MCF 10A (cell line): ENCODE results near the gene AFTPH. TPM values are rescaled to one million over a fixed set of nuclear protein-coding genes. Genes with fewer than 3 reads are reported as not detected.

Experiments used
- BruUV-seq: library from RNA; stranded (reverse); fragments of 400-500 nt; replicated peaks from 2 replicates; lab custom pipeline; 2021; lab: Mats Ljungman, UMichigan
- CTCF ChIA-PET: fragments of 300-600 bp; sonication (Branson Sonifier 250); formaldehyde crosslinking; extraction: SDS; loops from one replicate; lab custom pipeline; 2021; ENCODE audit warnings: antibody characterized with exemption, inconsistent platforms; lab: Yijun Ruan, JAX
- POLR2A ChIA-PET: fragments of 300-600, 350-650 bp; sonication (Branson Sonifier 250); formaldehyde crosslinking; extraction: SDS; loops from one replicate; lab custom pipeline; 2020; ENCODE audit warnings: antibody characterized with exemption, inconsistent platforms; lab: Yijun Ruan, JAX
- DNase-seq: peaks from one replicate; pipeline ENCODE4 v3.0.0-alpha.2; 2018; ENCODE audit not compliant: unreplicated experiment
- H3K27ac Mint-ChIP-seq: one replicate; pipeline ENCODE4 v1.8.0; 2022; ENCODE audit warnings: mild to moderate bottlenecking, low read depth, mixed read lengths; ENCODE audit not compliant: unreplicated experiment
- H3K27me3 Mint-ChIP-seq: one replicate; pipeline ENCODE4 v1.8.0; 2022; ENCODE audit warnings: mixed read lengths; ENCODE audit not compliant: insufficient read depth, unreplicated experiment
- H3K36me3 Mint-ChIP-seq: one replicate; pipeline ENCODE4 v1.8.0; 2022; ENCODE audit warnings: mild to moderate bottlenecking, moderate library complexity, mixed read lengths; ENCODE audit not compliant: insufficient read depth, unreplicated experiment
- H3K4me1 Mint-ChIP-seq: one replicate; pipeline ENCODE4 v1.8.0; 2022; ENCODE audit warnings: mixed read lengths; ENCODE audit not compliant: insufficient read depth, unreplicated experiment
- H3K4me3 Mint-ChIP-seq: one replicate; pipeline ENCODE4 v1.8.0; 2022; ENCODE audit warnings: mild to moderate bottlenecking, moderate library complexity, mixed read lengths; ENCODE audit not compliant: unreplicated experiment
- H3K9me3 Mint-ChIP-seq: one replicate; pipeline ENCODE4 v1.8.0; 2022; ENCODE audit warnings: mixed read lengths; ENCODE audit not compliant: unreplicated experiment
- intact Hi-C: fragments of 100-400 bp; cut with micrococcal nuclease; formaldehyde crosslinking; loops from 2 replicates; pipeline ENCODE4 v1.14.1; 2022
- total RNA-seq: library from RNA; stranded (reverse); gene quantifications from 2 replicates; pipeline ENCODE4 v1.2.3, GENCODE V29; 2022
- TF ChIP-seq, protein P1 (sequence below): fragments of 200-600 bp; IDR thresholded peaks from one replicate; pipeline ENCODE4 v1.8.0; 2022; ENCODE audit warnings: antibody characterized with exemption, mild to moderate bottlenecking; ENCODE audit not compliant: unreplicated experiment

Gene AFTPH
- total RNA-seq, 1 experiment from 2014 or later = 24.7 TPM

DNA sequence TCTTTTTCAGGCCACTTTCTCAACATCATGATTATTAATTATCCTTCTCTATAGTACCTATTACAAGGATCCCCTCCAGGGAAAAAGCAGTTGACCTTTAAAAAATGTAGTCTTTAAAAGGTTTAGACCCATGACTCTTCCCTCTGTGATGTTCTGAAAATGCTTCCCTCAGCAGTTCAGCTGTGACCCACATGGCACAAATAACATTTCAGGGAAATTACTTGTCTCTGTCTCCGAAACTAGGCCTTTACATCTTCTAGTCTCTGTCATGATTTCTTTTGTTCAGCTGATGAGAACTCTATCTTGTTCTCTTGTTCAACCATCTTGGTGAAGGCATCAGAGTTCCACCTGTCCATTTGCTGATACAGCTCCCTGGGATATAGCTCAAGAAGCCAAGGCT lies 41.9 kb upstream of the AFTPH start:
- POLR2A ChIA-PET = interaction anchor here (1.0 kb wide), 1 partner anchor 18 kb away, joined by 4 read pairs; no protein-coding TSS in a partner anchor
- intact Hi-C loops = no loop called here
- TF ChIP-seq, protein P1, sequence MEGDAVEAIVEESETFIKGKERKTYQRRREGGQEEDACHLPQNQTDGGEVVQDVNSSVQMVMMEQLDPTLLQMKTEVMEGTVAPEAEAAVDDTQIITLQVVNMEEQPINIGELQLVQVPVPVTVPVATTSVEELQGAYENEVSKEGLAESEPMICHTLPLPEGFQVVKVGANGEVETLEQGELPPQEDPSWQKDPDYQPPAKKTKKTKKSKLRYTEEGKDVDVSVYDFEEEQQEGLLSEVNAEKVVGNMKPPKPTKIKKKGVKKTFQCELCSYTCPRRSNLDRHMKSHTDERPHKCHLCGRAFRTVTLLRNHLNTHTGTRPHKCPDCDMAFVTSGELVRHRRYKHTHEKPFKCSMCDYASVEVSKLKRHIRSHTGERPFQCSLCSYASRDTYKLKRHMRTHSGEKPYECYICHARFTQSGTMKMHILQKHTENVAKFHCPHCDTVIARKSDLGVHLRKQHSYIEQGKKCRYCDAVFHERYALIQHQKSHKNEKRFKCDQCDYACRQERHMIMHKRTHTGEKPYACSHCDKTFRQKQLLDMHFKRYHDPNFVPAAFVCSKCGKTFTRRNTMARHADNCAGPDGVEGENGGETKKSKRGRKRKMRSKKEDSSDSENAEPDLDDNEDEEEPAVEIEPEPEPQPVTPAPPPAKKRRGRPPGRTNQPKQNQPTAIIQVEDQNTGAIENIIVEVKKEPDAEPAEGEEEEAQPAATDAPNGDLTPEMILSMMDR = no peak
- H3K9me3 Mint-ChIP-seq = no peaks in the 10 kb centered on the region
- CTCF ChIA-PET = interaction anchor here (1.4 to 12.0 kb wide), 2 partner anchors 26 to 153 kb away, joined by 4 to 257 read pairs; no protein-coding TSS in a partner anchor
- no peak overlapping the region for H3K27ac Mint-ChIP-seq
- H3K27me3 Mint-ChIP-seq = no peaks in the 10 kb centered on the region
- no peak for DNase-seq
- H3K4me1 Mint-ChIP-seq = peaks cover 28% of the 10 kb centered on the region
- no peaks in the 10 kb centered on the region for H3K36me3 Mint-ChIP-seq
- H3K4me3 Mint-ChIP-seq = no peak overlapping the region
- BruUV-seq = no TSS peak

- peak; percentile 28 for DNase-seq
- TF ChIP-seq, protein P1 = no peak
- Mint-ChIP-seq H3K36me3 (no peaks in the 10 kb centered on the region), H3K27me3 (no peaks in the 10 kb centered on the region), H3K4me1 (peaks cover 28% of the 10 kb centered on the region), H3K4me3 (no peak overlapping the region), H3K9me3 (no peaks in the 10 kb centered on the region), H3K27ac (no peak overlapping the region)
- BruUV-seq = no TSS peak
- intact Hi-C loops = no loop called here
- ChIA-PET CTCF (interaction anchor here (0.8 to 12.0 kb wide), 3 partner anchors 12 to 153 kb away, joined by 4 to 257 read pairs (median 4); no protein-coding TSS in a partner anchor), POLR2A (interaction anchor here (1.0 kb wide), 1 partner anchor 19 kb away, joined by 4 read pairs; no protein-coding TSS in a partner anchor)
Measured at GRCh38 chr2:64482765-64483504, 41.2 kb upstream of the AFTPH start.

- no TSS peak for BruUV-seq
- Mint-ChIP-seq H3K27me3 (no peaks in the 10 kb centered on the region), H3K4me1 (peaks cover 18% of the 10 kb centered on the region), H3K4me3 (no peak overlapping the region), H3K27ac (peak overlapping the region; percentile 83), H3K36me3 (peaks cover 6% of the 10 kb centered on the region), H3K9me3 (no peaks in the 10 kb centered on the region)
- ChIA-PET POLR2A (interaction anchor here (0.8 to 2.3 kb wide), 13 partner anchors 13 to 380 kb away, joined by 3 to 13 read pairs (median 5); partner anchors contain the start of genes AFTPH and LGALSL), CTCF (interaction anchor here (0.5 to 12.0 kb wide), 7 partner anchors 13 to 1891 kb away, joined by 3 to 257 read pairs (median 3); no protein-coding TSS in a partner anchor)
- intact Hi-C loops = loop anchor here (5.0 kb wide), 1 partner anchor 33 kb away; the partner anchor contains the start of gene LGALSL
- TF ChIP-seq, protein P1 = no peak
- peak; percentile 20 for DNase-seq
Measured at GRCh38 chr2:64485331-64485730, 38.8 kb upstream of the AFTPH start.

- ChIA-PET CTCF (interaction anchor here (0.6 to 12.0 kb wide), 11 partner anchors 9 to 436 kb away, joined by 3 to 257 read pairs (median 3); no protein-coding TSS in a partner anchor), POLR2A (interaction anchor here (0.5 to 2.3 kb wide), 21 partner anchors 14 to 381 kb away, joined by 3 to 13 read pairs (median 3); partner anchors contain the start of genes AFTPH and LGALSL)
- Mint-ChIP-seq H3K27ac (peak overlapping the region; percentile 83), H3K36me3 (peaks cover 6% of the 10 kb centered on the region), H3K4me3 (no peak overlapping the region), H3K27me3 (no peaks in the 10 kb centered on the region), H3K4me1 (peaks cover 18% of the 10 kb centered on the region), H3K9me3 (no peaks in the 10 kb centered on the region)
- TF ChIP-seq, protein P1 = no peak
- intact Hi-C loops = loop anchor here (5.0 kb wide), 1 partner anchor 34 kb away; the partner anchor contains the start of gene LGALSL
- peak; percentile 72 for DNase-seq
- BruUV-seq = no TSS peak
Measured at GRCh38 chr2:64485961-64486360, 38.2 kb upstream of the AFTPH start.
